ENCODE data around the gene NRDE2.

DNA sequence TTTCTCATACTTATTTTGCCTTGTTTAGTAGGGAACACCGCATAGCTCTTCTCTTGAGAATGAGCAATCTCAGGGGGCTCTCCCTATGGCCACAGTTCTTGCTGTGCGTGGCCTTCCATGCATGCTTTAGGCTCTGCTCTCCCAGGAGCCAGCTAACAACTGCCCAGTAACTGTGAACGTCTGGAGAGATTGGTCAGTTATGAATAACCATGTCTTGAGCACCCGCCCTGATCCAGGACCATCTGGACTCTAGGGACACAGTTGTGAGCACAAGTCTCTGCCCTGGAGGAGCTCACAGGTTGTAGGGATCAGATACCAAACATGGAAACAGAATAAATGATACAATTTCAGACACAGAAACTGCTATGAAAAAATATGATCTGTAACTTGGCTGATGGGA lies 63.3 kb downstream of the NRDE2 start:
- no peak for TF ChIP-seq CTCF (IDR thresholded peaks at IDR 0.05)
- TF ChIP-seq POLR2A (IDR thresholded peaks at IDR 0.05) = no peak
